HL-60 (cell line): Measurements from ENCODE around the gene FBXO40.
A peak's percentile ranks its signal among the peaks of the same experiment; 100 is the strongest.

Experiments used
- DNase-seq, 2 experiments: peaks; one replicate each; pipeline ENCODE4 v3.0.0-alpha.2; 2010 to 2020; ENCODE audit warnings: low read depth in 1 of 2, low spot score in 1 of 2
- H3K27ac ChIP-seq: fragments of 250-450 bp; sonication (Bioruptor Pico); replicated peaks from 2 replicates; pipeline ENCODE4 v1.5.1; 2020; ENCODE audit warnings: mild to moderate bottlenecking, moderate library complexity
- H3K27me3 ChIP-seq: fragments of 250-450 bp; sonication (Bioruptor Pico); 2 replicates; pipeline ENCODE4 v1.5.1; 2021; ENCODE audit warnings: mild to moderate bottlenecking, moderate library complexity; ENCODE audit not compliant: insufficient read depth, poor library complexity, severe bottlenecking
- H3K4me3 ChIP-seq: replicated peaks from 2 replicates; pipeline ENCODE4 v1.5.1; 2011; ENCODE audit warnings: mild to moderate bottlenecking, control low read depth, low read length; ENCODE audit not compliant: insufficient read depth
- CTCF ChIP-seq: IDR thresholded peaks from one replicate; pipeline ENCODE4 v1.5.1; 2011; ENCODE audit warnings: low read length, control low read depth, inconsistent platforms; ENCODE audit not compliant: insufficient read depth
- GABPA ChIP-seq: IDR thresholded peaks from 2 replicates; pipeline ENCODE4 v1.6.1; 2012; ENCODE audit warnings: low read depth
- POLR2AphosphoS5 ChIP-seq: IDR thresholded peaks from 2 replicates; pipeline ENCODE4 v1.6.1; 2012; ENCODE audit warnings: low read depth
- REST ChIP-seq: IDR thresholded peaks from 2 replicates; pipeline ENCODE4 v1.6.1; 2012; ENCODE audit warnings: low read depth; ENCODE audit not compliant: insufficient replicate concordance
- SPI1 ChIP-seq: IDR thresholded peaks from 2 replicates; pipeline ENCODE4 v1.6.1; 2012; ENCODE audit warnings: low read depth, mild to moderate bottlenecking, borderline replicate concordance

FBXO40 gene

GRCh38 chr3:121660356-121661171 lies 67.4 kb downstream of the FBXO40 start, which contains the start of gene HCLS1:
Gene HCLS1, minus strand, starts transcription at chr3:121660903. Its CDS starts 2,556 bp downstream, at chr3:121658347.
- peak; percentile 94 for TF ChIP-seq SPI1
- TF ChIP-seq REST = peak; percentile 79
- TF ChIP-seq POLR2AphosphoS5 = peak; percentile 99
- peak; percentile 62; the same call in 1 of the 2 replicates for TF ChIP-seq GABPA
- TF ChIP-seq CTCF = no peak

GRCh38 chr3:121661376-121661775 lies 68.2 kb downstream of the FBXO40 start:
- Histone ChIP-seq H3K27me3 (no peaks in the 10 kb centered on the region), H3K27ac (peak overlapping the region; percentile 87), H3K4me3 (no peak overlapping the region)
- DNase-seq = no peak
- TF ChIP-seq CTCF = no peak
- TF ChIP-seq REST = no peak

More at GRCh38 chr3:121660356-121661171, 67.4 kb downstream of the FBXO40 start, which contains the start of gene HCLS1:
- DNase-seq = peak; percentile 50 to 92
- Histone ChIP-seq H3K4me3 (peak within 1 kb of the TSS; percentile 53), H3K27me3 (no peaks in the 10 kb centered on the region), H3K27ac (peak within 1 kb of the TSS; percentile 87)

GRCh38 chr3:121662742-121663141 lies 69.6 kb downstream of the FBXO40 start:
- Histone ChIP-seq H3K27ac (no peak overlapping the region), H3K27me3 (no peaks in the 10 kb centered on the region), H3K4me3 (no peak overlapping the region)
- TF ChIP-seq CTCF (no peak), POLR2AphosphoS5 (no peak), REST (no peak), SPI1 (no peak), GABPA (no peak)
- DNase-seq = no peak
